ENCODE measurements around the gene PEX11A.

The PEX11A gene

GRCh38 chr15:89675606-89676005 is 14.9 kb downstream of the PEX11A start:
- DNase-seq (ENCODE audit: low read depth, low spot score) = no peak

- no peak for DNase-seq (ENCODE audit: low read depth, low spot score)
These were observed 16.0 kb downstream of the PEX11A start for GRCh38 chr15:89674526-89674925.

- DNase-seq (ENCODE audit: low read depth, low spot score) = peak; percentile 65
These were observed 17.4 kb downstream of the PEX11A start for GRCh38 chr15:89673165-89673512.

- DNase-seq (ENCODE audit: low read depth, low spot score) = no peak
These were observed 18.1 kb downstream of the PEX11A start for GRCh38 chr15:89672221-89673164.

- DNase-seq (ENCODE audit: low read depth, low spot score) = no peak
These were observed 18.9 kb downstream of the PEX11A start for GRCh38 chr15:89671687-89672086.

- no peak for DNase-seq (ENCODE audit: low read depth, low spot score)
These were observed 19.5 kb downstream of the PEX11A start for GRCh38 chr15:89670971-89671560.

- no peak for DNase-seq (ENCODE audit: low read depth, low spot score)
These were observed 20.6 kb downstream of the PEX11A start for GRCh38 chr15:89669941-89670340.

- DNase-seq (ENCODE audit: low read depth, low spot score) = no peak
These were observed 21.2 kb downstream of the PEX11A start for GRCh38 chr15:89669309-89669865.

- DNase-seq (ENCODE audit: low read depth, low spot score) = no peak
These were observed 22.4 kb downstream of the PEX11A start for GRCh38 chr15:89668171-89668570.

- no peak for DNase-seq (ENCODE audit: low read depth, low spot score)
These were observed 22.9 kb downstream of the PEX11A start for GRCh38 chr15:89667706-89667960.

- DNase-seq (ENCODE audit: low read depth, low spot score) = no peak
These were observed 23.5 kb downstream of the PEX11A start for GRCh38 chr15:89666858-89667705.

GRCh38 chr15:89666184-89666857 is 24.2 kb downstream of the PEX11A start:
- DNase-seq (ENCODE audit: low read depth, low spot score) = no peak

- no peak for DNase-seq (ENCODE audit: low read depth, low spot score)
These were observed 24.9 kb downstream of the PEX11A start for GRCh38 chr15:89665449-89666181.

GRCh38 chr15:89664441-89665350 is 25.9 kb downstream of the PEX11A start:
- no peak for DNase-seq (ENCODE audit: low read depth, low spot score)

GRCh38 chr15:89662893-89663626 is 27.5 kb downstream of the PEX11A start:
- no peak for DNase-seq (ENCODE audit: low read depth, low spot score)

- no peak for DNase-seq (ENCODE audit: low read depth, low spot score)
These were observed 30.0 kb downstream of the PEX11A start for GRCh38 chr15:89660556-89660955.

GRCh38 chr15:89659295-89659694 is 31.3 kb downstream of the PEX11A start:
- no peak for DNase-seq (ENCODE audit: low read depth, low spot score)

GRCh38 chr15:89657686-89658200 is 32.8 kb downstream of the PEX11A start:
- DNase-seq (ENCODE audit: low read depth, low spot score) = no peak

Measured in iPS DF 19.7 (cell line).